Measurements from ENCODE around the gene TRIM67. TPM values are rescaled to one million over a fixed set of nuclear protein-coding genes. Genes with fewer than 3 reads are reported as not detected.

The TRIM67 gene
- total RNA-seq, 6 experiments from 2014 or later: not detected

- TF ChIP-seq CTCF (IDR thresholded peaks at IDR 0.05) (no peak), POLR2A (IDR thresholded peaks at IDR 0.05) (no peak)
- H3K36me3 ChIP-seq: no peaks in the 10 kb centered on the region
- intact Hi-C loops (cut with DNase I): no loop called here
- 42% methylated on average over 2 of the region's 3 CpGs for WGBS (ENCODE audit: insufficient coverage, low coverage, low lambda C conversion rate, missing lambda C conversion rate)
- H3K4me1 ChIP-seq: no peaks in the 10 kb centered on the region
- no peaks in the 10 kb centered on the region for H3K27me3 ChIP-seq
- H3K9me3 ChIP-seq: no peaks in the 10 kb centered on the region
- no peak for ATAC-seq
- DNase-seq: no peak
- no peak overlapping the region for H3K27ac ChIP-seq
- no peak overlapping the region for H3K4me3 ChIP-seq
Measured at GRCh38 chr1:231181271-231181670, 19.4 kb downstream of the TRIM67 start.

- no peaks in the 10 kb centered on the region for H3K9me3 ChIP-seq
- ATAC-seq (no peak), DNase-seq (no peak)
- H3K4me1 ChIP-seq: no peaks in the 10 kb centered on the region
- no peak overlapping the region for H3K27ac ChIP-seq
- H3K4me3 ChIP-seq: no peak overlapping the region
- H3K36me3 ChIP-seq: no peaks in the 10 kb centered on the region
- TF ChIP-seq POLR2A (IDR thresholded peaks at IDR 0.05) (no peak), CTCF (IDR thresholded peaks at IDR 0.05) (no peak)
- intact Hi-C loops (cut with DNase I): no loop called here
- 53% methylated on average over 4 of the region's 6 CpGs for WGBS (ENCODE audit: insufficient coverage, low coverage, low lambda C conversion rate, missing lambda C conversion rate)
- no peaks in the 10 kb centered on the region for H3K27me3 ChIP-seq
Measured at GRCh38 chr1:231182317-231182716, 20.5 kb downstream of the TRIM67 start.

- H3K4me3 ChIP-seq: no peak overlapping the region
- no peak for TF ChIP-seq CTCF (IDR thresholded peaks at IDR 0.05)
- no peak for TF ChIP-seq POLR2A (IDR thresholded peaks at IDR 0.05)
- 41% methylated on average over 7 of the region's 13 CpGs for WGBS (ENCODE audit: insufficient coverage, low coverage, low lambda C conversion rate, missing lambda C conversion rate)
- H3K27me3 ChIP-seq: no peaks in the 10 kb centered on the region
- no peaks in the 10 kb centered on the region for H3K36me3 ChIP-seq
- intact Hi-C loops (cut with DNase I): no loop called here
- ATAC-seq: no peak
- no peaks in the 10 kb centered on the region for H3K4me1 ChIP-seq
- DNase-seq: no peak
- H3K9me3 ChIP-seq: no peaks in the 10 kb centered on the region
- no peak overlapping the region for H3K27ac ChIP-seq
Measured at GRCh38 chr1:231183639-231184590, 22.1 kb downstream of the TRIM67 start.

- Histone ChIP-seq H3K9me3 (no peaks in the 10 kb centered on the region), H3K27me3 (no peaks in the 10 kb centered on the region), H3K27ac (no peak overlapping the region), H3K4me3 (no peak overlapping the region), H3K36me3 (no peaks in the 10 kb centered on the region), H3K4me1 (no peaks in the 10 kb centered on the region)
- no peak for DNase-seq
- no peak for ATAC-seq
- WGBS (ENCODE audit: insufficient coverage, low coverage, low lambda C conversion rate, missing lambda C conversion rate): 58% methylated on average over 2 of the region's 6 CpGs
- no peak for TF ChIP-seq POLR2A (IDR thresholded peaks at IDR 0.05)
- TF ChIP-seq CTCF (IDR thresholded peaks at IDR 0.05): no peak
- intact Hi-C loops (cut with DNase I): no loop called here
Measured at GRCh38 chr1:231184891-231185290, 23.0 kb downstream of the TRIM67 start.
